Measurements from ENCODE around the gene EZH2.

EZH2 gene

DNA sequence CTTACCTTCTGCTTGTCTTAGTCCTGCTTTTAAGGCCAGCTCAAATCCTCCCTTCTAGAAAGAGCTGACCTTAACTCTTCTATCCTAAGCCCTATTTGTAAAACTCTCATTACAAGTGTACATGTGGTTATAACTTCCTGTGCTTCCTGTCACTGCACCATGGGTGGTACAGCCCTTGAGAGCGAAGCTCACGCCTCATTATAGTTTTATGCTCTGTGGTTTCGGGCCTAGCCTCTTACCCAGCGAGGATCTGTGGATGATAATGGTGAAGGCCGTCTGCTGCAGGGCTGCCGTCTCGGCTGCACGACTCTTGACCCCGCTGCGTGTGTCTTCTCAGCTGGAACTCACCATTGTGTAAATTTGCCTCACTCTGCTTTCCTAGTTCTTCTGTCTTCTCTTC is 110.8 kb downstream of the EZH2 start:
- H3K4me3 ChIP-seq (replicated peaks; ENCODE audit: low read depth, low read length): no peak overlapping the region
- no peak for TF ChIP-seq CTCF (IDR thresholded peaks at IDR 0.05; ENCODE audit: low read depth, low read length, missing control alignments)
- no peak for DNase-seq (ENCODE audit: extremely low read depth, low read depth)

- H3K4me3 ChIP-seq (replicated peaks; ENCODE audit: low read depth, low read length): no peak overlapping the region
- peak; percentile 81 for DNase-seq (ENCODE audit: extremely low read depth, low read depth)
Measured at GRCh38 chr7:148772297-148773089, 111.6 kb downstream of the EZH2 start.

GRCh38 chr7:148770004-148770403 is 114.1 kb downstream of the EZH2 start:
- no peak for DNase-seq (ENCODE audit: extremely low read depth, low read depth)
- no peak for TF ChIP-seq CTCF (IDR thresholded peaks at IDR 0.05; ENCODE audit: low read depth, low read length, missing control alignments)
- H3K4me3 ChIP-seq (replicated peaks; ENCODE audit: low read depth, low read length): no peak overlapping the region

More at GRCh38 chr7:148772297-148773089, 111.6 kb downstream of the EZH2 start:
- no peak for TF ChIP-seq CTCF (IDR thresholded peaks at IDR 0.05; ENCODE audit: low read depth, low read length, missing control alignments)

DNA sequence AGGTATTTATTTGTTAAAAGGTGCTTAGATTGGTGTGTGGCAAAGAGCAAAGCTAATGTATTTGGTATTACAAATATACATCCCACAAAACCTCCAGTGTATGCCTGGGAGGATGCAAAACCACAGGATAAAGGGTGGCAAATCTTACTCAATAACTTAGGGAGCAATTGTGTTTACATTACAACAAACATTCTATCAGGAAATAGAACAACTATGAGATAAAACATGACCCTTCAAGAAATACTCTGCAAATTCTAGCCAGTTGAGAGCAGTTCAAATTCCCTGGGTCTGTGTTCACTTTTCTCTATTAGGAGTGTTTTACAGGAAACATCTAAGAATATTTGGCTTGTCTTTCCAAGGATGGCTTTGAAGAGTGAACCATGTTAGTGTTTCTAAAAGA is 120.5 kb downstream of the EZH2 start:
- no peak overlapping the region for H3K4me3 ChIP-seq (replicated peaks; ENCODE audit: low read depth, low read length)
- DNase-seq (ENCODE audit: extremely low read depth, low read depth): no peak
- TF ChIP-seq CTCF (IDR thresholded peaks at IDR 0.05; ENCODE audit: low read depth, low read length, missing control alignments): no peak

DNA sequence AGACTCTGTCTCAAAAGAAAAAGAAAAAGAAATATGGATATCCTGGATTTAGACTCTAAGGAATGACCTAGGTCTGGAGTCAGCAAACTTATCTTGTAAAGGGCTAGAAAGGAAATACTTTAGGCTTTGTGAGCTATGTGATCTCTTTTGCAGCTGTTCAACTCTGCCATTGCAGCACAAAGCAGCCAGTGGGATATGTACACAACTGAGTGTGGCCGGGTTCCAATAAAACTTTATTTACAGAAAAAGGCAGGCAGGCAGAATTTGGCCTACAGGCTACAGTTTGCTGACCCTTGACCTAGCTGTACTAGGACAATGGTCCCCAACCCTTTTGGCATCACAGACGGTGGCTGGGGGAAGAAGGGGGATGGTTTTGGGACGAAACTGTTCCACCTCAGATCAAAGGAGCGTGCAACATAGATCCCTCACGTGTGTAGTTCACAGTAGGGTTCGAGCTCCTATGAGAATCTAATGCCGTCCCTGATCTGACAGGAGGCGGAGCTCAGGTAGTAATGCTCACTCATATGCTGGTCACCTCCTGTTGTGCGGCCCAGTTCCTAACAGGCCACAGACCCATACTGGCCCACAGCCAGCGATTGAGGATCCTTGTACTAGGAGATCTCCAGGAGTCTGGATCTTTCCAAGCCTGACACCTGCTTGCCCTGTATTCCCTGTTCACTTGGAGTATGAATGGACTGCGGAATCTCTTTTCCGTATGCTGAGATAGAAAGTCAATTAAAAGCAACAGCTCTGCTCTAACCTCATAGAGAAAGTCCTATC is 122.4 kb downstream of the EZH2 start:
- TF ChIP-seq CTCF (IDR thresholded peaks at IDR 0.05; ENCODE audit: low read depth, low read length, missing control alignments): no peak
- DNase-seq (ENCODE audit: extremely low read depth, low read depth): no peak
- H3K4me3 ChIP-seq (replicated peaks; ENCODE audit: low read depth, low read length): no peak overlapping the region

Measured in HFF-Myc (cell line).